ENCODE measurements around the gene IL22RA2.

- no peak for TF ChIP-seq CTCF (IDR thresholded peaks at IDR 0.05)
- TF ChIP-seq POLR2A (IDR thresholded peaks at IDR 0.05), result no peak
Measured at GRCh38 chr6:137102851-137103492, 70.5 kb downstream of the IL22RA2 start.

Measured in uterus (tissue), 2 donors.